SU-DHL-6 (cell line): Measurements from ENCODE around the gene SLC33A1.

ENCODE experiments used
- CTCF ChIP-seq: fragments of 200-600 bp; sonication (generic); IDR thresholded peaks from one replicate; pipeline ENCODE4 v1.5.1; 2017; ENCODE audit warnings: antibody characterized with exemption, mild to moderate bottlenecking, low read length, moderate library complexity; ENCODE audit not compliant: insufficient read depth, poor library complexity, severe bottlenecking
- EZH2phosphoT487 ChIP-seq: fragments of 200-600 bp; sonication (generic), shearing (Covaris generic); conservative IDR thresholded peaks from 2 replicates; pipeline ENCODE4 v1.6.1; 2018; ENCODE audit warnings: mild to moderate bottlenecking, antibody characterized with exemption, low read length, moderate library complexity, mixed read lengths

DNA sequence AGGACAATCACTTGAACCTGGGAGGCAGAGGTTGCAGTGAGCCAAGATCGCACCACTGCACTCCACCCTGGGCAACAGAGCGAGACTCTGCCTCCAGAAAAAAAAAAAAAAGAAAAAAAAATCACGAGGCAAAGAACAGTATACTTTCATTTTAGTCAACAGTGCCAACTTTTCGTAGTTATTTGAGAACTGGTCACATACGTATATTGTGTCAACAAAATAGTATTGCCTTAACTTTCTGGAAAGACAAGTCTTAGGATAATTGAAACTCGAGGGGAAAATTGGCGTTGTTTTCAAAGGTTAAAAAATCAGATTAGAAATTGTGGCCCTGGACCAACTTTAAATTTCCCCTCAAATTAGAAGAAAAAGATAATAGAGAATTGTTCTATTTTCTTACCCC is 30.1 kb upstream of the SLC33A1 start:
- TF ChIP-seq CTCF (no peak), EZH2phosphoT487 (no peak)
